SH-SY5Y (cell line): ENCODE results near the gene UQCC2.

ENCODE experiments used
- GATA2 ChIP-seq: IDR thresholded peaks from 2 replicates; pipeline ENCODE4 v1.6.1; 2011; ENCODE audit warnings: mild to moderate bottlenecking, low read depth, low read length
- GATA3 ChIP-seq: IDR thresholded peaks from 2 replicates; pipeline ENCODE4 v1.6.1; 2011; ENCODE audit warnings: low read depth, mild to moderate bottlenecking, low read length, moderate library complexity

- no peak for TF ChIP-seq GATA2
- no peak for TF ChIP-seq GATA3
Observed at GRCh38 chr6:33690766-33691165, 20.7 kb downstream of the UQCC2 start.
